Measurements from ENCODE around the gene CYP20A1. TPM values are rescaled to one million over a fixed set of nuclear protein-coding genes. Genes with fewer than 3 reads are reported as not detected.

Gene CYP20A1
- total RNA-seq, 4 donors from 2014 or later = 6.0 to 34.4 (median 29.6) TPM

- DNase-seq = no peak
- no peak overlapping the region for H3K4me3 ChIP-seq
- H3K27me3 ChIP-seq = no peaks in the 10 kb centered on the region
- in situ Hi-C loops (cut with MboI; ENCODE audit: low pct_ligation_motif_present in 1 of 4, low pct_unique_long_range_greater_than_20kb in 1 of 4, low sequenced_read_pairs in 3 of 4) (no loop called here), intact Hi-C loops (cut with DNase I; ENCODE audit: low total_unique reads) (no loop called here)
- WGBS, 2 donors (ENCODE audit: low coverage in 1 of 2) = 91 to 98% methylated on average over 3 of the region's 3 CpGs
- H3K4me1 ChIP-seq = no peaks in the 10 kb centered on the region
- H3K9me3 ChIP-seq = no peaks in the 10 kb centered on the region
- no peaks in the 10 kb centered on the region for H3K36me3 ChIP-seq
- no peak overlapping the region for H3K27ac ChIP-seq
- TF ChIP-seq, protein P1, sequence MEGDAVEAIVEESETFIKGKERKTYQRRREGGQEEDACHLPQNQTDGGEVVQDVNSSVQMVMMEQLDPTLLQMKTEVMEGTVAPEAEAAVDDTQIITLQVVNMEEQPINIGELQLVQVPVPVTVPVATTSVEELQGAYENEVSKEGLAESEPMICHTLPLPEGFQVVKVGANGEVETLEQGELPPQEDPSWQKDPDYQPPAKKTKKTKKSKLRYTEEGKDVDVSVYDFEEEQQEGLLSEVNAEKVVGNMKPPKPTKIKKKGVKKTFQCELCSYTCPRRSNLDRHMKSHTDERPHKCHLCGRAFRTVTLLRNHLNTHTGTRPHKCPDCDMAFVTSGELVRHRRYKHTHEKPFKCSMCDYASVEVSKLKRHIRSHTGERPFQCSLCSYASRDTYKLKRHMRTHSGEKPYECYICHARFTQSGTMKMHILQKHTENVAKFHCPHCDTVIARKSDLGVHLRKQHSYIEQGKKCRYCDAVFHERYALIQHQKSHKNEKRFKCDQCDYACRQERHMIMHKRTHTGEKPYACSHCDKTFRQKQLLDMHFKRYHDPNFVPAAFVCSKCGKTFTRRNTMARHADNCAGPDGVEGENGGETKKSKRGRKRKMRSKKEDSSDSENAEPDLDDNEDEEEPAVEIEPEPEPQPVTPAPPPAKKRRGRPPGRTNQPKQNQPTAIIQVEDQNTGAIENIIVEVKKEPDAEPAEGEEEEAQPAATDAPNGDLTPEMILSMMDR (IDR thresholded peaks at IDR 0.05) = no peak
- TF ChIP-seq EP300 (IDR thresholded peaks at IDR 0.05; ENCODE audit: low read depth) = no peak
- no peak for TF ChIP-seq POLR2AphosphoS5 (IDR thresholded peaks at IDR 0.05)
- no peak for TF ChIP-seq POLR2A (IDR thresholded peaks at IDR 0.05)
Observed at GRCh38 chr2:203310688-203311436, 72.0 kb downstream of the CYP20A1 start.

DNA sequence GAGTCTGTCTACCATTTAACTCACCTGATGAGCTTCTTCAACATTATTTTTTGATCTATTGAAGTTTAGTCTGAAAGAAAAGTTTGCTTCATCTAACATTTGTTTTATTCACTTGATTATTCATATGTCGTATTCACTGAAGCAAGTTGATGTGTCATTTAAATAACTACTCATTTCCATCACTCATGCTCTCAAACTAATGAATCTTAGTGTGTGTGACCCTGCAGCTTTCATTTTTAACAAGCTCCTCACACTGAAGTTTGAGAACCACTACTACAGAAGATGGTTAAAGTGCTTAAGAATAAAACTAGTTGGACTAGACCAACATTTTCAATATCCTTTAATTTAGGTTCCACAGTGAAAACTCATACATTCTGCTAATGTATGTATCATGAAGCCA lies 87.5 kb downstream of the CYP20A1 start:
- no peak for DNase-seq
- no peaks in the 10 kb centered on the region for H3K27me3 ChIP-seq
- H3K27ac ChIP-seq = no peak overlapping the region
- intact Hi-C loops (cut with DNase I; ENCODE audit: low total_unique reads) (no loop called here), in situ Hi-C loops (cut with MboI; ENCODE audit: low pct_ligation_motif_present in 1 of 4, low pct_unique_long_range_greater_than_20kb in 1 of 4, low sequenced_read_pairs in 3 of 4) (no loop called here)
- 81 to 92% methylated on average over 1 of the region's 1 CpG for WGBS, 2 donors (ENCODE audit: low coverage in 1 of 2)
- TF ChIP-seq POLR2A (IDR thresholded peaks at IDR 0.05) (no peak), EP300 (IDR thresholded peaks at IDR 0.05; ENCODE audit: low read depth) (no peak), POLR2AphosphoS5 (IDR thresholded peaks at IDR 0.05) (no peak)
- TF ChIP-seq, protein P1 (IDR thresholded peaks at IDR 0.05) = no peak
- no peaks in the 10 kb centered on the region for H3K36me3 ChIP-seq
- no peak overlapping the region for H3K4me3 ChIP-seq
- H3K9me3 ChIP-seq = no peaks in the 10 kb centered on the region
- H3K4me1 ChIP-seq = peaks cover 0 to 30% (median 12%) of the 10 kb centered on the region in 4 donors

GRCh38 chr2:203327582-203327900 lies 88.7 kb downstream of the CYP20A1 start:
- WGBS, 2 donors (ENCODE audit: low coverage in 1 of 2) = 13 to 18% methylated on average over 7 of the region's 7 CpGs
- Histone ChIP-seq H3K27ac (peak overlapping the region; percentile 85 to 90 (median 88)), H3K4me1 (peaks cover 0 to 30% (median 12%) of the 10 kb centered on the region in 4 donors), H3K4me3 (peak overlapping the region; percentile 83 to 97 (median 94)), H3K27me3 (no peaks in the 10 kb centered on the region), H3K9me3 (no peaks in the 10 kb centered on the region), H3K36me3 (no peaks in the 10 kb centered on the region)
- intact Hi-C loops (cut with DNase I; ENCODE audit: low total_unique reads) (no loop called here), in situ Hi-C loops (cut with MboI; ENCODE audit: low pct_ligation_motif_present in 1 of 4, low pct_unique_long_range_greater_than_20kb in 1 of 4, low sequenced_read_pairs in 3 of 4) (no loop called here)
- TF ChIP-seq, protein P1 (IDR thresholded peaks at IDR 0.05) = no peak
- TF ChIP-seq POLR2A (IDR thresholded peaks at IDR 0.05) (no peak), POLR2AphosphoS5 (IDR thresholded peaks at IDR 0.05) (no peak), EP300 (IDR thresholded peaks at IDR 0.05; ENCODE audit: low read depth) (no peak)
- no peak for DNase-seq

DNA sequence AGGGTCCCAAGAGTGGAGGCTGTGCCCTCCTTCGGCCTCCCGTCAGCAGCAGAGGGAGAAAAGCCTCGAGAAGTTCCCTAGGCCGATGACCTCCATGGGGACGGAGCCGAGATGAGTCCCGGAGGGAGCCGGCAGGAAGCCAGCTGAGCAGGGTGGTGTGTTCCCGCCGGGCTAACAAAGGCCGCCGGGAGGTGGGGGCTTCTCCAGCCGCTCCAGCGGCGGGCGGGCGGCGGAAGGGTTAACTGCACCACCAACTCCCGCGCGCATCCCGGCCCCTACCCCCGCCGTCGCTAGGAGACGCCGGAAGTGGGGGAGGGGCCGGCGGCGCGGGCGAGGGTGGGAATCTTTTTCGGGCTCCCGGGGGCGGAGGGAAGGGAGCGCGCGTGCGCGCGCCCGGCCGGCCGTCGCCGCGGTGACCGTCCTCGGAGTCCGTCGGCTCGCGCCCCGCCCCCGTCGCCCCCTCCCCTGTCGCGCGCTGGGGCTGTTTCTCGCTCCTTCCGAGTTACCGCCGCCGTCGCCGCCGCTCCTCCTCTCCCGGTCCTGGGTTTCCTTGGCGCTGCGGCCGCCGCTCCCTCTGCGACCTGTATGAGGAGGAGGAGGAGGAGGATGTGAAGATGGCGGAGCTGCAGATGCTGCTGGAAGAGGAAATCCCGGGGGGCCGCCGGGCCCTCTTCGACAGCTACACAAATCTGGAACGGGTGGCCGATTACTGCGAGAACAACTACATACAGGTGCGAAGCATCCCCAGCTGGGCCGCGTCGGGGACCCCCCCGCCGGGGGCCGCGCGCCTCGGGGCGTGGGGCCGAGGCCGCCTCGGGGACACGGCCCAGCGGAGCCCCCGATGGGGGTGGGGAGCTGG lies 89.3 kb downstream of the CYP20A1 start, which contains the start of gene ABI2:
TSS of gene ABI2 (plus strand) at position 494 of the 859 bp plus-strand sequence. CDS start at position 615, 121 bp downstream.
- peak; percentile 80 for DNase-seq
- Histone ChIP-seq H3K4me1 (peaks cover 0 to 30% (median 12%) of the 10 kb centered on the region in 4 donors), H3K36me3 (no peaks in the 10 kb centered on the region), H3K27ac (peak within 1 kb of the TSS; percentile 85 to 90 (median 88)), H3K27me3 (no peaks in the 10 kb centered on the region), H3K9me3 (no peaks in the 10 kb centered on the region), H3K4me3 (peak within 1 kb of the TSS; percentile 83 to 97 (median 94))
- intact Hi-C loops (cut with DNase I; ENCODE audit: low total_unique reads) (no loop called here), in situ Hi-C loops (cut with MboI; ENCODE audit: low pct_ligation_motif_present in 1 of 4, low pct_unique_long_range_greater_than_20kb in 1 of 4, low sequenced_read_pairs in 3 of 4) (no loop called here)
- 1% methylated on average over 54 of the region's 98 CpGs; no CpG with 5 or more reads in 1 of the 2 donors for WGBS, 2 donors (ENCODE audit: low coverage in 1 of 2)
- TF ChIP-seq POLR2A (IDR thresholded peaks at IDR 0.05) = no peak
- peak in 2 of 3 donors; percentile 24 to 55 for TF ChIP-seq POLR2AphosphoS5 (IDR thresholded peaks at IDR 0.05)
